ENCODE measurements around the gene NAT10.

DNA sequence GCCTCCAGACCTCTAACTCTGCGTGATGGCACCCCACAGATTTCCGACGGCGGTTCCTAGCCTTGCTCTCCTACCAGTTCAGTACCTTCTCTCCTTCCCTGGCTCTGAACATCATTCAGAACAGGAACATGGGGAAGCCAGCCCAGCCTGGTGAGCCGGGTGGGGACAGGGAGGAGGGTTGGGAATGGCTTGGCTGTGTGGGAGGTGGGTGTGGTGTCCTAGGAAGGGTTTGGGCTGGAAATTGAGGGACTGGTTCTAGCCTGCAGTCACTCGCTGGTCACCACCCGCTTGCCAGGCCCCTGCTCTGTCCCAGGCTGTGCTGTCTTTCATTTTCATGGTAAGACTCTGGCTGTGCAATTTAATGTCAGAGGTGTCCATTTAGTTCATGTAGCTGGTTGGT is 33.9 kb downstream of the NAT10 start:
- TF ChIP-seq, protein P1, sequence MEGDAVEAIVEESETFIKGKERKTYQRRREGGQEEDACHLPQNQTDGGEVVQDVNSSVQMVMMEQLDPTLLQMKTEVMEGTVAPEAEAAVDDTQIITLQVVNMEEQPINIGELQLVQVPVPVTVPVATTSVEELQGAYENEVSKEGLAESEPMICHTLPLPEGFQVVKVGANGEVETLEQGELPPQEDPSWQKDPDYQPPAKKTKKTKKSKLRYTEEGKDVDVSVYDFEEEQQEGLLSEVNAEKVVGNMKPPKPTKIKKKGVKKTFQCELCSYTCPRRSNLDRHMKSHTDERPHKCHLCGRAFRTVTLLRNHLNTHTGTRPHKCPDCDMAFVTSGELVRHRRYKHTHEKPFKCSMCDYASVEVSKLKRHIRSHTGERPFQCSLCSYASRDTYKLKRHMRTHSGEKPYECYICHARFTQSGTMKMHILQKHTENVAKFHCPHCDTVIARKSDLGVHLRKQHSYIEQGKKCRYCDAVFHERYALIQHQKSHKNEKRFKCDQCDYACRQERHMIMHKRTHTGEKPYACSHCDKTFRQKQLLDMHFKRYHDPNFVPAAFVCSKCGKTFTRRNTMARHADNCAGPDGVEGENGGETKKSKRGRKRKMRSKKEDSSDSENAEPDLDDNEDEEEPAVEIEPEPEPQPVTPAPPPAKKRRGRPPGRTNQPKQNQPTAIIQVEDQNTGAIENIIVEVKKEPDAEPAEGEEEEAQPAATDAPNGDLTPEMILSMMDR (IDR thresholded peaks at IDR 0.05; ENCODE audit: poor library complexity, severe bottlenecking): no peak
- TF ChIP-seq EZH2 (IDR thresholded peaks at IDR 0.05; ENCODE audit: borderline replicate concordance, insufficient read depth, low read length, poor library complexity, severe bottlenecking): no peak
- no peak for TF ChIP-seq RAD21 (conservative IDR thresholded peaks at IDR 0.05)

Measured in neural cell (in vitro differentiated cells).